Fibroblast of the conjunctiva (primary cell): ENCODE measurements around the gene IPCEF1.
A peak's percentile ranks its signal among the peaks of the same experiment; 100 is the strongest.
"Not testable (repeated sequence)": the region's sequence is repeated elsewhere in the genome, so short reads cannot be mapped to it uniquely, and the experiment has no call there.

ENCODE experiments used
- DNase-seq: peaks from one replicate; pipeline ENCODE4 v3.0.0-alpha.2; 2010; ENCODE audit warnings: low read depth

IPCEF1 gene

GRCh38 chr6:154331750-154332149, 24.9 kb downstream of the IPCEF1 start:
- no peak for DNase-seq

- no peak for DNase-seq
These were observed 27.0 kb downstream of the IPCEF1 start for GRCh38 chr6:154329350-154330170.

- not testable (repeated sequence) for DNase-seq
These were observed 29.3 kb downstream of the IPCEF1 start for GRCh38 chr6:154327313-154327712.

GRCh38 chr6:154325142-154325541, 31.5 kb downstream of the IPCEF1 start:
- DNase-seq = no peak

- no peak for DNase-seq
These were observed 36.4 kb downstream of the IPCEF1 start for GRCh38 chr6:154320181-154320580.

- DNase-seq = peak; percentile 52
These were observed 37.3 kb downstream of the IPCEF1 start for GRCh38 chr6:154319231-154319858.

GRCh38 chr6:154318721-154319120, 37.9 kb downstream of the IPCEF1 start:
- DNase-seq = no peak

- DNase-seq = no peak
These were observed 40.5 kb downstream of the IPCEF1 start for GRCh38 chr6:154316131-154316530.

- no peak for DNase-seq
These were observed 42.5 kb downstream of the IPCEF1 start for GRCh38 chr6:154314084-154314483.

GRCh38 chr6:154308986-154309385, 47.6 kb downstream of the IPCEF1 start:
- DNase-seq = no peak

GRCh38 chr6:154307696-154308425, 48.7 kb downstream of the IPCEF1 start:
- DNase-seq = no peak

GRCh38 chr6:154307147-154307546, 49.5 kb downstream of the IPCEF1 start:
- DNase-seq = not testable (repeated sequence)

GRCh38 chr6:154306696-154307095, 49.9 kb downstream of the IPCEF1 start:
- DNase-seq = no peak

GRCh38 chr6:154304191-154304590, 52.4 kb downstream of the IPCEF1 start:
- DNase-seq = no peak

GRCh38 chr6:154303642-154304041, 53.0 kb downstream of the IPCEF1 start:
- not testable (repeated sequence) for DNase-seq

GRCh38 chr6:154301839-154302752, 54.5 kb downstream of the IPCEF1 start:
- no peak for DNase-seq

GRCh38 chr6:154301086-154301625, 55.4 kb downstream of the IPCEF1 start:
- no peak for DNase-seq

- no peak for DNase-seq
These were observed 58.3 kb downstream of the IPCEF1 start for GRCh38 chr6:154298297-154298696.

GRCh38 chr6:154297721-154298120, 58.9 kb downstream of the IPCEF1 start:
- DNase-seq = no peak

GRCh38 chr6:154297210-154297609, 59.4 kb downstream of the IPCEF1 start:
- no peak for DNase-seq

GRCh38 chr6:154295733-154296132, 60.9 kb downstream of the IPCEF1 start:
- DNase-seq = no peak
